Naive thymus-derived CD4-positive, alpha-beta T cell (primary cell): ENCODE results near the gene GIMAP6. TPM values are rescaled to one million over a fixed set of nuclear protein-coding genes. Genes with fewer than 3 reads are reported as not detected.
"Not testable (repeated sequence)": the region's sequence is repeated elsewhere in the genome, so short reads cannot be mapped to it uniquely, and the experiment has no call there.

ENCODE experiments used
- ATAC-seq: fragments of 150-1000 bp; cut with Tn5 transposase; 2 replicates; pipeline ENCODE4 v1.10.0; 2021; ENCODE audit warnings: mild to moderate bottlenecking, moderate library complexity
- CTCF ChIA-PET: fragments of 350-600 bp; sonication (Branson Sonifier 250); formaldehyde crosslinking; loops from one replicate; lab custom pipeline; 2021; ENCODE audit warnings: antibody characterized with exemption; lab: Charles Lee
- POLR2A ChIA-PET: fragments of 350-600 bp; sonication (Branson Sonifier 250); formaldehyde crosslinking; loops from one replicate; lab custom pipeline; 2021; ENCODE audit warnings: antibody characterized with exemption, inconsistent platforms; lab: Charles Lee
- DNase-seq, 9 donors: peaks; one replicate each; pipeline versions ENCODE4 v3.0.0 to v3.0.0-alpha.2; 2020 to 2022; ENCODE audit warnings: mixed read lengths in 1 of 9
- H3K27ac ChIP-seq: one replicate; pipeline ENCODE4 v1.7.0; 2013; ENCODE audit warnings: mild to moderate bottlenecking, low read depth, low read length, moderate library complexity
- H3K27me3 ChIP-seq, 2 donors: one replicate each; pipeline ENCODE4 v1.7.0; 2013; ENCODE audit warnings: low read length in 2 of 2, mild to moderate bottlenecking in 2 of 2, moderate library complexity in 2 of 2; ENCODE audit not compliant: control insufficient read depth in 2 of 2, insufficient read depth in 2 of 2
- H3K36me3 ChIP-seq, 3 experiments: 1 replicate in 2 of 3; 2 replicates in 1 of 3; pipeline ENCODE4 v1.7.0; 2013; ENCODE audit warnings: low read length in 3 of 3, mild to moderate bottlenecking in 3 of 3, moderate library complexity in 1 of 3; ENCODE audit not compliant: insufficient read depth in 3 of 3, control insufficient read depth in 2 of 3
- H3K4me1 ChIP-seq, 2 donors: one replicate each; pipeline ENCODE4 v1.7.0; 2013; ENCODE audit warnings: low read length in 2 of 2, mild to moderate bottlenecking in 2 of 2, moderate library complexity in 1 of 2; ENCODE audit not compliant: control insufficient read depth in 2 of 2, insufficient read depth in 2 of 2
- H3K4me3 ChIP-seq: 2 replicates; pipeline ENCODE4 v1.7.0; 2013; ENCODE audit warnings: mild to moderate bottlenecking, low read length
- H3K9me3 ChIP-seq, 3 experiments: 1 replicate in 2 of 3; 2 replicates in 1 of 3; pipeline ENCODE4 v1.7.0; 2013; ENCODE audit warnings: low read length in 3 of 3; ENCODE audit not compliant: control insufficient read depth in 2 of 3
- H3K27ac Mint-ChIP-seq, 9 donors: one replicate each; pipeline ENCODE4 v1.8.0; 2020 to 2022; ENCODE audit warnings: mixed read lengths in 9 of 9, mild to moderate bottlenecking in 8 of 9, moderate library complexity in 5 of 9, inconsistent platforms in 2 of 9
- H3K27me3 Mint-ChIP-seq, 5 donors: one replicate each; pipeline ENCODE4 v1.8.0; 2021 to 2022; ENCODE audit warnings: mixed read lengths in 5 of 5, mild to moderate bottlenecking in 1 of 5
- H3K36me3 Mint-ChIP-seq, 5 donors: one replicate each; pipeline ENCODE4 v1.8.0; 2020 to 2022; ENCODE audit warnings: mixed read lengths in 5 of 5, mild to moderate bottlenecking in 3 of 5, inconsistent platforms in 1 of 5
- H3K4me1 Mint-ChIP-seq, 7 donors: one replicate each; pipeline ENCODE4 v1.8.0; 2020 to 2022; ENCODE audit warnings: mixed read lengths in 7 of 7, mild to moderate bottlenecking in 3 of 7, inconsistent platforms in 1 of 7
- H3K4me3 Mint-ChIP-seq, 10 donors: one replicate each; pipeline ENCODE4 v1.8.0; 2020 to 2022; ENCODE audit warnings: mild to moderate bottlenecking in 10 of 10, mixed read lengths in 10 of 10, moderate library complexity in 6 of 10, inconsistent platforms in 2 of 10
- H3K9me3 Mint-ChIP-seq, 11 donors: one replicate each; pipeline ENCODE4 v1.8.0; 2020 to 2022; ENCODE audit warnings: mixed read lengths in 11 of 11, mild to moderate bottlenecking in 4 of 11, inconsistent platforms in 1 of 11, moderate library complexity in 1 of 11
- intact Hi-C, 2 donors: fragments of 100-400 bp; cut with micrococcal nuclease; formaldehyde crosslinking; loops; one replicate each; pipeline ENCODE4 v1.15.1; 2023
- polyA plus RNA-seq, 2 donors: library from polyadenylated mRNA; unstranded; fragments of 300-500 nt; fragmentation: Illumina TruSeq; gene quantifications; one replicate each; pipeline ENCODE4 v1.2.3, GENCODE V29; 2021
- total RNA-seq, 6 experiments: library from RNA in 5 of 6; stranded (reverse) in 5 of 6; gene quantifications; 1 replicate in 5 of 6; 2 replicates in 1 of 6; pipeline ENCODE4 v1.2.3 and lab custom pipeline; 2021 to 2026

Gene GIMAP6
- total and polyA plus RNA-seq, 7 experiments from 2014 or later: 40.3 to 188 (median 152) TPM

DNA sequence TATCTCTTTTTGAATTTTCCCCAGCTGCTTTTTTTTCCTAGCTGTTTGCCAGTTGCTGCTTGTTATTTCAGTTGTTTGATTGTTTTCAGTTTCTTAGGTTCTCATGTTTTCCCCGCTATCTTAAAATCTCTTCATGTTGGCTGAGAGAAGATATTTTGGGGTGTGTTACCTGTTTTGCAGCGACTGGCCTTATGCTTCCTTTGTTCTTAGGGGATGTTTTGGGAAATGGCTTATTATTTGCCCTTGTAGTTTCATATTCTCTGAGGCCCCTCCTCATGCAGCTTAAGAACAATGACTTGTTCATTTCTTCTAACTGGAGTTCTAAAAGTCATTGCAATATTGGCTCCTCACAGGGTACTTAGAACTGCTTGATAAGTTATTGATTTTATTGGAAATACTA, 28.6 kb downstream of the GIMAP6 start:
- H3K4me1 ChIP-seq: peaks cover 0 to 16% of the 10 kb centered on the region in 2 donors
- Mint-ChIP-seq H3K4me1 (peaks cover 40 to 93% (median 79%) of the 10 kb centered on the region in 7 donors), H3K27ac (peak overlapping the region; percentile 48 to 92 (median 88)), H3K9me3 (peaks cover 0 to 57% (median 30%) of the 10 kb centered on the region in 11 donors), H3K36me3 (peaks cover 7 to 62% (median 17%) of the 10 kb centered on the region in 5 donors), H3K4me3 (peak overlapping the region in 9 of 10 donors; percentile 42 to 76 (median 62))
- not testable (repeated sequence) for H3K27me3 ChIP-seq, H3K9me3 ChIP-seq, H3K27me3 Mint-ChIP-seq, H3K4me3 ChIP-seq, H3K36me3 ChIP-seq
- DNase-seq (peak in 7 of 9 donors; percentile 37 to 81 (median 71)), ATAC-seq (peak; percentile 78)
- H3K27ac ChIP-seq: peak overlapping the region; percentile 63
- intact Hi-C loops: loop anchor here (1.0 kb wide), 2 partner anchors 9 to 10 kb away; no protein-coding TSS in a partner anchor
- ChIA-PET POLR2A (interaction anchor here (0.6 to 2.5 kb wide), 23 partner anchors 9 to 155 kb away, joined by 3 to 24 read pairs (median 4); partner anchors contain the start of genes GIMAP1, GIMAP2, GIMAP4 and GIMAP5), CTCF (interaction anchor here (1.2 to 1.7 kb wide), 4 partner anchors 15 to 36 kb away, joined by 3 to 4 read pairs (median 3); partner anchors contain the start of gene GIMAP4)

DNA sequence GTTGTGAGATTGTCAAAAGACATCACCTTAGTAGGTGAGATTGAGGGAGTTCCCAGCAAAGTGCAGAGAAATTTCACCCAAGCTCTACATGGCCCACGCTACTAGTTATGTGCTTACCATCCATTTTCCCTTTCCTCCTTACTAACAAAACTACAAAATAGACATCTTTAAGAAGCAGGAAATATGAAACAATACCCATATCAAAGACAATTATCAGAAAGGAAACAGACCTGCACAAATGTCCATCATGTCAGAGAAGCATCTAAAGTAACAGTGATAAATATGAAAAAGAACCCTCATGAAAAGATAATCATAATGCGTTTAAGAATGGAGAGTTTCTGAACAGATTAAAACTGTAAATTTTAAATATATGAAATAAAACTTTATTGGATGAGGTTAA, 36.8 kb downstream of the GIMAP6 start:
- no peak overlapping the region for H3K4me3 ChIP-seq
- ATAC-seq: no peak
- H3K36me3 ChIP-seq: no peaks in the 10 kb centered on the region
- Mint-ChIP-seq H3K36me3 (peaks cover 30 to 90% (median 45%) of the 10 kb centered on the region in 5 donors), H3K27ac (peak overlapping the region in 7 of 9 donors; percentile 8 to 82 (median 49)), H3K4me1 (peaks cover 33 to 87% (median 79%) of the 10 kb centered on the region in 7 donors), H3K4me3 (peak overlapping the region in 8 of 10 donors; percentile 2 to 56 (median 29)), H3K9me3 (peaks cover 22 to 87% (median 57%) of the 10 kb centered on the region in 11 donors), H3K27me3 (no peaks in the 10 kb centered on the region)
- intact Hi-C loops: no loop called here
- CTCF ChIA-PET: no interaction called here
- DNase-seq: no peak
- H3K27ac ChIP-seq: no peak overlapping the region
- peaks cover 0 to 31% (median 6%) of the 10 kb centered on the region in 3 experiments for H3K9me3 ChIP-seq
- H3K4me1 ChIP-seq: peaks cover 7 to 18% of the 10 kb centered on the region in 2 donors
- POLR2A ChIA-PET: interaction anchor here (0.9 to 5.3 kb wide), 5 partner anchors 9 to 143 kb away, joined by 3 to 26 read pairs (median 4); no protein-coding TSS in a partner anchor
- no peaks in the 10 kb centered on the region for H3K27me3 ChIP-seq

DNA sequence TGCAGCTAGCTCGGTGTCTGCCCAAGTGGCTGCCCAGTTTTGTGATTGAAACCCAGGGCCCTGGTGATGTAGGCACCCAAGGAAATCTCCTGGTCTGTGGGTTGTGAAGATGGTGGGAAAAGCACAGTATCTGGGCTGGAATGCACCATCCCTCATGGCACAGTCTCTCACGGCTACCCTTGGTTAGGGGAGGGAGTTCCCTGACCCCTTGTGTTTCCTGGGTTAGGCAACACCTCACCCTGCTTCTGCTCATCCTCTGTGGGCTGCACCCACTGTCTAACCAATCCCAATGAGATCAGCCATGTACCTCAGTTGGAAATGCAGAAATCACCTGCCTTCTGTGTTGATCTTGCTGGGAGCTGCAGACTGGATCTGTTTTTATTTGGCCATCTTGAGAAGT, 37.4 kb downstream of the GIMAP6 start:
- Mint-ChIP-seq H3K27ac (peak overlapping the region in 6 of 9 donors; percentile 19 to 82 (median 64)), H3K36me3 (peaks cover 25 to 89% (median 39%) of the 10 kb centered on the region in 5 donors), H3K4me1 (peaks cover 31 to 87% (median 78%) of the 10 kb centered on the region in 7 donors), H3K27me3 (no peaks in the 10 kb centered on the region), H3K4me3 (peak overlapping the region in 7 of 10 donors; percentile 15 to 56 (median 32)), H3K9me3 (peaks cover 21 to 87% (median 53%) of the 10 kb centered on the region in 11 donors)
- POLR2A ChIA-PET: interaction anchor here (0.8 to 5.3 kb wide), 7 partner anchors 9 to 143 kb away, joined by 3 to 26 read pairs (median 4); no protein-coding TSS in a partner anchor
- intact Hi-C loops: no loop called here
- CTCF ChIA-PET: no interaction called here
- H3K4me1 ChIP-seq: peaks cover 7 to 18% of the 10 kb centered on the region in 2 donors
- no peak overlapping the region for H3K4me3 ChIP-seq
- no peak for ATAC-seq
- no peak overlapping the region for H3K27ac ChIP-seq
- H3K27me3 ChIP-seq: no peaks in the 10 kb centered on the region
- H3K36me3 ChIP-seq: no peaks in the 10 kb centered on the region
- H3K9me3 ChIP-seq: peaks cover 0 to 31% (median 6%) of the 10 kb centered on the region in 3 experiments
- no peak for DNase-seq

DNA sequence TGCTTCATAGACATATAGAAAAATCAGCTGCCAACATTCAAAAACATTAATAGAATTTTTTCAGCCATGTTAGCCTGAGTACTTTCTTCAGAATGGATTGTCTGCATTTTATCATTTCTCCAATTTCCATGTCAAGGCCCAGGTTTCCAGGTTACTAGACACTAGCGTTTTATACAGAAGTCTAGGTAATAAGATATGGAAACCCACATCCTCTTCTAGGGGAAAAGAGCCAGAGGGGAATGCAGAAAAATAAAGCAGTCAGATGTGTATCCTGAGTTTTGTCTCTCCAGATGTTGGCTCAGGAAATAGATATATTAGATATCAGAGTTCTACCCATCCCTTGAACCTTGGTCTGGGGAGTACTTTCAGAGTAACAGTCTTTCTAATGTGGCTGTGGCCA, 44.6 kb downstream of the GIMAP6 start:
- intact Hi-C loops: loop anchor here in 1 of 2 donors (2.0 kb wide), 1 partner anchor 13 kb away; no protein-coding TSS in a partner anchor
- H3K4me1 ChIP-seq: peaks cover 16 to 29% of the 10 kb centered on the region in 2 donors
- DNase-seq (no peak), ATAC-seq (no peak)
- peaks cover 20 to 66% (median 30%) of the 10 kb centered on the region in 5 donors for H3K36me3 Mint-ChIP-seq
- peaks cover 27 to 93% (median 79%) of the 10 kb centered on the region in 7 donors for H3K4me1 Mint-ChIP-seq
- H3K9me3 ChIP-seq: peaks cover under 1 to 25% (median 1%) of the 10 kb centered on the region in 3 experiments
- POLR2A ChIA-PET: interaction anchor here (0.7 to 8.6 kb wide), 13 partner anchors 10 to 181 kb away, joined by 3 to 71 read pairs (median 4); partner anchors contain the start of genes GIMAP4, GIMAP5 and GIMAP6
- peak overlapping the region in 5 of 9 donors; percentile 63 to 97 (median 89) for H3K27ac Mint-ChIP-seq
- CTCF ChIA-PET: no interaction called here
- no peaks in the 10 kb centered on the region for H3K27me3 ChIP-seq
- peaks cover 19 to 76% (median 46%) of the 10 kb centered on the region in 11 donors for H3K9me3 Mint-ChIP-seq
- no peaks in the 10 kb centered on the region for H3K27me3 Mint-ChIP-seq
- H3K27ac ChIP-seq: no peak overlapping the region
- H3K4me3 ChIP-seq: no peak overlapping the region
- H3K36me3 ChIP-seq: no peaks in the 10 kb centered on the region
- peak overlapping the region in 4 of 10 donors; percentile 15 to 51 (median 38) for H3K4me3 Mint-ChIP-seq

DNA sequence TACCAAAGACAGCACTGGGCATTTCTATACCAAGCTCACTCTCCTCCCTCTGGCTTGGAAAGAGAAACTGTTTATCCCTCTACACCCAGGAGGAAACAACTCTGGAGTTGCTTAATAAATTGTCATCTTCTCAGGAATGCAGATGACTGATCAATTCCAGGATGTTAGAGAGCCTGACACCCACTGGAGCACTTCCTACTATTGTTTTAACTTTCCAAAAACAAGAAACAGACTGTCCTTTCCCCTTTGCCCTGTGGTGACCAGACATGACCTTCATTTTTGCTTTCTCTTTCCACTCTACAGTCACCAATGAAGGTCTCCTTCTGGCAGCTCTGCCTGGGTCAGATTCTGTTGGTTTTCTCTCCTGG, 45.4 kb downstream of the GIMAP6 start:
- H3K36me3 Mint-ChIP-seq: peaks cover 20 to 66% (median 27%) of the 10 kb centered on the region in 5 donors
- Histone ChIP-seq H3K27me3 (no peaks in the 10 kb centered on the region), H3K27ac (peak overlapping the region; percentile 11), H3K9me3 (peaks cover 0 to 25% (median 7%) of the 10 kb centered on the region in 3 experiments), H3K36me3 (peaks cover 0 to 4% (median 0%) of the 10 kb centered on the region in 3 experiments), H3K4me3 (no peak overlapping the region), H3K4me1 (peaks cover 16 to 29% of the 10 kb centered on the region in 2 donors)
- intact Hi-C loops: loop anchor here in 1 of 2 donors (2.0 kb wide), 1 partner anchor 14 kb away; no protein-coding TSS in a partner anchor
- H3K4me1 Mint-ChIP-seq: peaks cover 27 to 87% (median 75%) of the 10 kb centered on the region in 7 donors
- DNase-seq (no peak), ATAC-seq (peak; percentile 61)
- POLR2A ChIA-PET: interaction anchor here (0.7 to 8.6 kb wide), 18 partner anchors 8 to 180 kb away, joined by 3 to 71 read pairs (median 4); partner anchors contain the start of genes GIMAP1, GIMAP4, GIMAP5 and GIMAP6
- peaks cover 12 to 76% (median 47%) of the 10 kb centered on the region in 11 donors for H3K9me3 Mint-ChIP-seq
- CTCF ChIA-PET: no interaction called here
- H3K27me3 Mint-ChIP-seq: no peaks in the 10 kb centered on the region
- peak overlapping the region in 9 of 10 donors; percentile 12 to 56 (median 38) for H3K4me3 Mint-ChIP-seq
- peak overlapping the region; percentile 63 to 97 (median 80) for H3K27ac Mint-ChIP-seq

DNA sequence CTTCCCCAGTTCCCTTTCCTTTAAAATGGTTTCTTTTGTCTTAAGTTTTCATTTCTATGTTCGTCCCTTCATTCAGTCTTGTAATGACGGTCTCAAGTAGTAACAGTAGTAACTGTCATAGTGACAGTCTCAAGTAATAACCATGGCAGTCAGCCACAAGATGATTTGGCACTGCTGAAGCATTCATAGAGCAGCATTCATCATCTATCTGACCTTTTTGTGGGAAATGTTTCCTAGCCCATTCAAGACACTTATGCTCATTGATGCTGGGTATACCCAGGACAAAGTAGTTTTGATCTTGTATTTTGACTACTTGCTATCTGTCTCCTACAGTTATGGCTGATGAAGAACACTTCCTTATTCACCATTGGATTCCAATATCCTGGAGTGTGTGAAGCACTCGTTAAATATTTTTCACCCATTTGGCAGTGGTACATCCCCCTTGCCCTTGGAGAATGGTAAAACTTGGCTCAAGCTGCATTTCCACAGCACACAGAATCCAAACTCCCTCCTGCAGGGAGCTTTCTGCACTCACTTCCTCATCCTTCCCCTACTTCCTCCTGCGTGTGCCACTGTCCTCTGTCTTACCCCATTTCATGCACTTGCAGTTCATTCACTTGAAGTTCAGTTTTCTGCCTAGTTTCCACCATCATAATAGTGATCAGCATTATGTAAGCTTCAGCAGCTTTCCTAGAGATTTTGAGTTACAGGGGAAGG, 46.0 kb downstream of the GIMAP6 start:
- H3K4me1 ChIP-seq: peaks cover 16 to 29% of the 10 kb centered on the region in 2 donors
- no peak overlapping the region for H3K4me3 ChIP-seq
- Mint-ChIP-seq H3K4me1 (peaks cover 24 to 82% (median 72%) of the 10 kb centered on the region in 7 donors), H3K27me3 (no peaks in the 10 kb centered on the region), H3K27ac (peak overlapping the region; percentile 63 to 97 (median 88)), H3K9me3 (peaks cover 6 to 76% (median 47%) of the 10 kb centered on the region in 11 donors), H3K36me3 (peaks cover 20 to 66% (median 27%) of the 10 kb centered on the region in 5 donors), H3K4me3 (peak overlapping the region in 9 of 10 donors; percentile 9 to 79 (median 38))
- ATAC-seq: peak; percentile 80
- POLR2A ChIA-PET: interaction anchor here (0.8 to 8.6 kb wide), 14 partner anchors 9 to 151 kb away, joined by 3 to 71 read pairs (median 4); partner anchors contain the start of genes GIMAP1, GIMAP4, GIMAP5 and GIMAP6
- peak overlapping the region; percentile 11 for H3K27ac ChIP-seq
- no peaks in the 10 kb centered on the region for H3K27me3 ChIP-seq
- intact Hi-C loops: loop anchor here in 1 of 2 donors (2.0 kb wide), 1 partner anchor 15 kb away; no protein-coding TSS in a partner anchor
- DNase-seq: no peak
- H3K9me3 ChIP-seq: peaks cover 2 to 29% (median 7%) of the 10 kb centered on the region in 3 experiments
- H3K36me3 ChIP-seq: peaks cover 0 to 8% (median 0%) of the 10 kb centered on the region in 3 experiments
- CTCF ChIA-PET: no interaction called here
